Testis (tissue), 3 donors: ENCODE measurements around the gene NPPC. TPM values are rescaled to one million over a fixed set of nuclear protein-coding genes. Genes with fewer than 3 reads are reported as not detected.

Experiments
- DNase-seq: peaks from one replicate; pipeline ENCODE4 v3.0.0-alpha.2; 2019
- H3K27ac ChIP-seq, 2 donors: fragments of 200-600 bp; sonication (generic); one replicate each; pipeline ENCODE4 v1.5.1; 2019
- H3K27me3 ChIP-seq: fragments of 200-600 bp; sonication (generic); one replicate; pipeline ENCODE4 v1.5.1; 2019
- H3K36me3 ChIP-seq: fragments of 200-600 bp; sonication (generic); one replicate; pipeline ENCODE4 v1.5.1; 2017; ENCODE audit warnings: low read depth; ENCODE audit errors: missing control alignments
- H3K4me1 ChIP-seq: fragments of 200-600 bp; sonication (generic); one replicate; pipeline ENCODE4 v1.5.1; 2019
- H3K4me3 ChIP-seq, 2 donors: fragments of 200-600 bp; sonication (generic); one replicate each; pipeline ENCODE4 v1.5.1; 2017 to 2019
- H3K9me3 ChIP-seq: fragments of 200-600 bp; sonication (generic); one replicate; pipeline ENCODE4 v1.5.1; 2017
- CTCF ChIP-seq, 3 experiments: fragments of 450-650 bp in 2 of 3; fragments of 200-600 bp in 1 of 3; sonication (generic) in 1 of 3; IDR thresholded peaks; one replicate each; pipeline ENCODE4 v1.5.1; 2016 to 2019; ENCODE audit warnings: antibody characterized with exemption in 3 of 3, mild to moderate bottlenecking in 2 of 3, moderate library complexity in 1 of 3
- POLR2A ChIP-seq: fragments of 450-650 bp; IDR thresholded peaks from one replicate; pipeline ENCODE4 v1.6.1; 2017; ENCODE audit warnings: antibody characterized with exemption, mild to moderate bottlenecking, moderate library complexity
- WGBS, 2 donors: methylation state at CpG; one replicate each; pipeline ENCODE4 v1.1.5; 2018; 5-methylcytosine and 5-hydroxymethylcytosine counted together
- intact Hi-C: fragments of 100-400 bp; cut with DNase I; formaldehyde crosslinking; loops from one replicate; pipeline ENCODE4 v1.15.1; 2023; ENCODE audit warnings: low total_unique reads
- microRNA counts, 2 donors: library from miRNA; unstranded; fragments of <30 nt; microRNA quantifications; one replicate each; lab custom pipeline; 2016
- microRNA-seq, 2 donors: library from miRNA; unstranded; fragments of <30 nt; microRNA quantifications; one replicate each; pipeline ENCODE4, GENCODE V29; 2016; ENCODE audit warnings: borderline number of aligned reads in 2 of 2, borderline replicate concordance in 1 of 2
- polyA plus RNA-seq: library from polyadenylated mRNA; stranded (reverse); fragments of 350-450 nt; fragmentation: Illumina TruSeq; extraction: RNeasy Lipid Tissue Mini Kit (QIAGEN cat#74804); gene quantifications from one replicate; pipeline ENCODE4 v1.2.3, GENCODE V29; 2014; ENCODE audit warnings: low read depth, low replicate concordance; ENCODE audit not compliant: insufficient read depth
- small RNA-seq, 2 donors: library from RNA; depleted of rRNA; stranded (forward); fragments of <200 nt; gene quantifications; one replicate each; pipeline ENCODE3, GENCODE V24; 2016
- total RNA-seq, 2 donors: library from RNA; depleted of rRNA; stranded (reverse); fragments of >200 nt; gene quantifications; one replicate each; pipeline ENCODE4 v1.2.3, GENCODE V29; 2016

NPPC gene
- total and polyA plus RNA-seq, 3 donors from 2014 or later, result 0.78 TPM; not detected in 2

GRCh38 chr2:231879216-231879615 is 47.0 kb downstream of the NPPC start:
- TF ChIP-seq POLR2A, result no peak
- TF ChIP-seq CTCF (IDR thresholded peaks at IDR 0.05), result no peak
- H3K36me3 ChIP-seq, result no peaks in the 10 kb centered on the region
- H3K4me1 ChIP-seq, result no peaks in the 10 kb centered on the region
- no peak overlapping the region for H3K27ac ChIP-seq
- intact Hi-C loops, result no loop called here
- no peaks in the 10 kb centered on the region for H3K27me3 ChIP-seq
- 81 to 82% methylated on average over 7 of the region's 7 CpGs for WGBS, 2 donors
- H3K9me3 ChIP-seq, result no peaks in the 10 kb centered on the region
- no peak overlapping the region for H3K4me3 ChIP-seq
- DNase-seq, result no peak

- peak; percentile 27 for DNase-seq
- intact Hi-C loops, result no loop called here
- H3K4me3 ChIP-seq, result no peak overlapping the region
- no peaks in the 10 kb centered on the region for H3K9me3 ChIP-seq
- H3K27me3 ChIP-seq, result no peaks in the 10 kb centered on the region
- H3K4me1 ChIP-seq, result no peaks in the 10 kb centered on the region
- TF ChIP-seq POLR2A, result no peak
- no peak for TF ChIP-seq CTCF (IDR thresholded peaks at IDR 0.05)
- 86 to 88% methylated on average over 15 of the region's 15 CpGs for WGBS, 2 donors
- no peaks in the 10 kb centered on the region for H3K36me3 ChIP-seq
- H3K27ac ChIP-seq, result no peak overlapping the region
These were observed 48.4 kb downstream of the NPPC start for GRCh38 chr2:231877533-231878456.

GRCh38 chr2:231874944-231875343 is 51.3 kb downstream of the NPPC start:
- TF ChIP-seq POLR2A (no peak), CTCF (IDR thresholded peaks at IDR 0.05) (no peak)

More at GRCh38 chr2:231874944-231875343, 51.3 kb downstream of the NPPC start:
- H3K9me3 ChIP-seq, result no peaks in the 10 kb centered on the region
- no peaks in the 10 kb centered on the region for H3K4me1 ChIP-seq
- H3K27me3 ChIP-seq, result no peaks in the 10 kb centered on the region
- WGBS, 2 donors, result 97 to 100% methylated on average over 1 of the region's 1 CpG
- no peak overlapping the region for H3K4me3 ChIP-seq
- no peak overlapping the region for H3K27ac ChIP-seq
- DNase-seq, result no peak
- H3K36me3 ChIP-seq, result no peaks in the 10 kb centered on the region
- intact Hi-C loops, result no loop called here

MicroRNA genes within 50 kb of the gene (microRNA counts, 767-probe panel; counts per million panel counts)
- 0 to 152 counts per million in 2 donors for microRNA hsa-miR-1471 (lab: Ali Mortazavi, UCI)

Small RNAs within 50 kb of the gene (microRNA-seq; reads per million reads assigned to microRNA genes)
- 0 reads per million in 2 donors for gene MIR1471

Small RNAs within 50 kb of the gene (small RNA-seq; reads per million reads assigned to genes)
- 0 reads per million in 2 donors for gene MIR1471

Other genes starting within 250 kb of the NPPC start
- gene PTMA, start 217.9 kb downstream of the NPPC start, total RNA-seq, result 100 to 1,000 TPM; 278 to 311 TPM
- 583 TPM for gene PTMA, start 217.9 kb downstream of the NPPC start, polyA plus RNA-seq
- 10 to 100 TPM; 39.9 to 66.5 TPM for gene PDE6D, start 145.1 kb downstream of the NPPC start, total RNA-seq
- gene PDE6D, start 145.1 kb downstream of the NPPC start, polyA plus RNA-seq, result 102 TPM
- 10 to 100 TPM; 68.8 to 71.2 TPM for gene COPS7B, start 140.0 kb downstream of the NPPC start, total RNA-seq
- gene COPS7B, start 140.0 kb downstream of the NPPC start, polyA plus RNA-seq, result 84.8 TPM
- 10 to 100 TPM; 70.4 to 80.7 TPM for gene DIS3L2, start 35.3 kb upstream of the NPPC start, total RNA-seq
- gene DIS3L2, start 35.3 kb upstream of the NPPC start, polyA plus RNA-seq, result 32.5 TPM